Measurements from ENCODE around the gene LRRK1.

DNA sequence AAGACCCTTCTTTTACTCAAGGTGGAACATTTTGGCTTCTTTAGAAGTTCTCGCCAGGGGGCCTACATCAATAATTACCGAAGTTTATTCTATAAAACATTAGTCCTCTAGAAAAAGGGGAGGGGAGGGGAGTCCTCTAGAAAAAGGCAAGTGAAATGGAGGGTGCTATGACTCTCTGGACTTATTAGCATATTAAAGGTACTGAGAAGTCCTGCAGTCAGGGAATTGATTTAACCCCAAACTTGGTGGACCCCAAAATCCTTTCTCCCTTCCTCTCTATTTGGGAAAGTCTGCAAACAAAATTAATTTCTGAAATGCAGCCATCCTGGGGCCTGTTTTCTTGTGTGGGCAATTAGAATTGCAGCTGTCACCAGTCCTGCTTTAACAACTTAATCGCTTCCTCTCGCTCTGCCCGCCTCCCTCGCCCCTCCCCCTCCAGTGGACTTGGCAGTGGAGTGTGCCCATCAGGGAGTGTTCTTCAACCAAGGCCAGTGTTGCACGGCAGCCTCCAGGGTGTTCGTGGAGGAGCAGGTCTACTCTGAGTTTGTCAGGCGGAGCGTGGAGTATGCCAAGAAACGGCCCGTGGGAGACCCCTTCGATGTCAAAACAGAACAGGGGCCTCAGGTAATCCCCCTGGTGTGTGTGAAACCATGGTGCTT, 18.9 kb upstream of the LRRK1 start:
- TF ChIP-seq, protein P1, sequence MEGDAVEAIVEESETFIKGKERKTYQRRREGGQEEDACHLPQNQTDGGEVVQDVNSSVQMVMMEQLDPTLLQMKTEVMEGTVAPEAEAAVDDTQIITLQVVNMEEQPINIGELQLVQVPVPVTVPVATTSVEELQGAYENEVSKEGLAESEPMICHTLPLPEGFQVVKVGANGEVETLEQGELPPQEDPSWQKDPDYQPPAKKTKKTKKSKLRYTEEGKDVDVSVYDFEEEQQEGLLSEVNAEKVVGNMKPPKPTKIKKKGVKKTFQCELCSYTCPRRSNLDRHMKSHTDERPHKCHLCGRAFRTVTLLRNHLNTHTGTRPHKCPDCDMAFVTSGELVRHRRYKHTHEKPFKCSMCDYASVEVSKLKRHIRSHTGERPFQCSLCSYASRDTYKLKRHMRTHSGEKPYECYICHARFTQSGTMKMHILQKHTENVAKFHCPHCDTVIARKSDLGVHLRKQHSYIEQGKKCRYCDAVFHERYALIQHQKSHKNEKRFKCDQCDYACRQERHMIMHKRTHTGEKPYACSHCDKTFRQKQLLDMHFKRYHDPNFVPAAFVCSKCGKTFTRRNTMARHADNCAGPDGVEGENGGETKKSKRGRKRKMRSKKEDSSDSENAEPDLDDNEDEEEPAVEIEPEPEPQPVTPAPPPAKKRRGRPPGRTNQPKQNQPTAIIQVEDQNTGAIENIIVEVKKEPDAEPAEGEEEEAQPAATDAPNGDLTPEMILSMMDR (conservative IDR thresholded peaks at IDR 0.05; ENCODE audit: low read depth, low read length), result no peak
- TF ChIP-seq EZH2 (IDR thresholded peaks at IDR 0.05; ENCODE audit: low read length, unreplicated experiment) (no peak), EZH2phosphoT487 (IDR thresholded peaks at IDR 0.05; ENCODE audit: borderline replicate concordance, low read length) (no peak)
